Subcutaneous abdominal adipose tissue (tissue), 5 donors: Measurements from ENCODE around the gene MPO.

Experiments
- H3K27ac ChIP-seq: one replicate; pipeline ENCODE4 v1.7.0; 2013; ENCODE audit warnings: low read depth, mild to moderate bottlenecking, inconsistent platforms, low read length, moderate library complexity
- H3K27me3 ChIP-seq, 5 donors: one replicate each; pipeline ENCODE4 v1.7.0; 2013; ENCODE audit warnings: low read length in 5 of 5, inconsistent platforms in 1 of 5; ENCODE audit not compliant: control insufficient read depth in 5 of 5, insufficient read depth in 4 of 5
- H3K36me3 ChIP-seq, 5 donors: one replicate each; pipeline ENCODE4 v1.7.0; 2013; ENCODE audit warnings: low read length in 5 of 5; ENCODE audit not compliant: control insufficient read depth in 5 of 5, insufficient read depth in 5 of 5
- H3K4me1 ChIP-seq, 5 donors: one replicate each; pipeline ENCODE4 v1.7.0; 2013; ENCODE audit warnings: low read length in 5 of 5, mild to moderate bottlenecking in 3 of 5, moderate library complexity in 1 of 5; ENCODE audit not compliant: control insufficient read depth in 5 of 5, insufficient read depth in 5 of 5
- H3K4me3 ChIP-seq, 5 donors: one replicate each; pipeline ENCODE4 v1.7.0; 2013; ENCODE audit warnings: low read length in 5 of 5, low read depth in 1 of 5
- H3K9ac ChIP-seq, 5 donors: one replicate each; pipeline ENCODE4 v1.7.0; 2013; ENCODE audit warnings: low read length in 5 of 5, mild to moderate bottlenecking in 4 of 5, moderate library complexity in 3 of 5
- H3K9me3 ChIP-seq, 5 donors: one replicate each; pipeline ENCODE4 v1.7.0; 2013; ENCODE audit warnings: low read length in 5 of 5; ENCODE audit not compliant: control insufficient read depth in 5 of 5
- donor health status: healthy.
- donor health status: healthy.
- donor health status: healthy.
- donor health status: healthy.
- donor health status: healthy.

The MPO gene

GRCh38 chr17:58289869-58290268 is 9.1 kb upstream of the MPO start:
- no peak overlapping the region for H3K9ac ChIP-seq
- no peak overlapping the region for H3K4me3 ChIP-seq
- H3K27ac ChIP-seq: no peak overlapping the region
- H3K36me3 ChIP-seq: no peaks in the 10 kb centered on the region
- H3K27me3 ChIP-seq: peaks cover 0 to 9% (median 0%) of the 10 kb centered on the region in 5 donors
- no peaks in the 10 kb centered on the region for H3K9me3 ChIP-seq
- no peaks in the 10 kb centered on the region for H3K4me1 ChIP-seq

- no peaks in the 10 kb centered on the region for H3K4me1 ChIP-seq
- no peak overlapping the region for H3K4me3 ChIP-seq
- no peaks in the 10 kb centered on the region for H3K36me3 ChIP-seq
- H3K27me3 ChIP-seq: peaks cover 4 to 12% (median 8%) of the 10 kb centered on the region in 5 donors
- no peak overlapping the region for H3K27ac ChIP-seq
- no peaks in the 10 kb centered on the region for H3K9me3 ChIP-seq
- H3K9ac ChIP-seq: no peak overlapping the region
Measured at GRCh38 chr17:58285422-58285810, 4.7 kb upstream of the MPO start.

- H3K27me3 ChIP-seq: peaks cover 9 to 16% (median 14%) of the 10 kb centered on the region in 5 donors
- H3K9me3 ChIP-seq: no peaks in the 10 kb centered on the region
- H3K9ac ChIP-seq: no peak overlapping the region
- H3K4me3 ChIP-seq: no peak overlapping the region
- H3K27ac ChIP-seq: no peak overlapping the region
- H3K36me3 ChIP-seq: no peaks in the 10 kb centered on the region
- no peaks in the 10 kb centered on the region for H3K4me1 ChIP-seq
Measured at GRCh38 chr17:58284613-58285421, 4.1 kb upstream of the MPO start.

GRCh38 chr17:58283674-58284612 is 3.2 kb upstream of the MPO start:
- Histone ChIP-seq H3K27ac (no peak overlapping the region), H3K4me3 (no peak overlapping the region), H3K9ac (no peak overlapping the region), H3K4me1 (peaks cover 0 to 8% (median 6%) of the 10 kb centered on the region in 5 donors), H3K9me3 (no peaks in the 10 kb centered on the region), H3K36me3 (no peaks in the 10 kb centered on the region), H3K27me3 (peaks cover 15 to 24% (median 18%) of the 10 kb centered on the region in 5 donors)

GRCh38 chr17:58282442-58282841 is 1.7 kb upstream of the MPO start:
- Histone ChIP-seq H3K9me3 (no peaks in the 10 kb centered on the region), H3K4me3 (no peak overlapping the region), H3K9ac (no peak overlapping the region), H3K4me1 (peaks cover 0 to 13% (median 10%) of the 10 kb centered on the region in 5 donors), H3K27ac (no peak overlapping the region), H3K27me3 (peaks cover 19 to 34% (median 22%) of the 10 kb centered on the region in 5 donors), H3K36me3 (no peaks in the 10 kb centered on the region)

GRCh38 chr17:58281511-58282011 is 826 bp upstream of the MPO start:
- H3K27me3 ChIP-seq: peaks cover 19 to 34% (median 22%) of the 10 kb centered on the region in 5 donors

GRCh38 chr17:58279736-58280479 is 827 bp downstream of the MPO start:
- no peak overlapping the region for H3K9ac ChIP-seq
- peaks cover 19 to 36% (median 24%) of the 10 kb centered on the region in 5 donors for H3K27me3 ChIP-seq
- H3K36me3 ChIP-seq: no peaks in the 10 kb centered on the region
- H3K27ac ChIP-seq: no peak overlapping the region
- H3K4me1 ChIP-seq: peaks cover 0 to 13% (median 10%) of the 10 kb centered on the region in 5 donors
- H3K4me3 ChIP-seq: peak overlapping the region in 2 of 5 donors; percentile 11 to 42
- H3K9me3 ChIP-seq: no peaks in the 10 kb centered on the region

More at GRCh38 chr17:58281511-58282011, 826 bp upstream of the MPO start:
- Histone ChIP-seq H3K4me1 (peaks cover 0 to 13% (median 10%) of the 10 kb centered on the region in 5 donors), H3K4me3 (no peak overlapping the region), H3K9ac (no peak overlapping the region), H3K36me3 (no peaks in the 10 kb centered on the region), H3K9me3 (no peaks in the 10 kb centered on the region), H3K27ac (no peak overlapping the region)

GRCh38 chr17:58279016-58279711 is 1.6 kb downstream of the MPO start:
- Histone ChIP-seq H3K27ac (no peak overlapping the region), H3K4me3 (peak overlapping the region in 3 of 5 donors; percentile 22 to 42 (median 39)), H3K9ac (peak overlapping the region in 1 of 5 donors; percentile 30)

GRCh38 chr17:58278661-58279015 is 2.1 kb downstream of the MPO start:
- peak overlapping the region in 1 of 5 donors; percentile 30 for H3K9ac ChIP-seq
- H3K27ac ChIP-seq: no peak overlapping the region
- H3K4me3 ChIP-seq: peak overlapping the region in 3 of 5 donors; percentile 22 to 42 (median 39)
- no peaks in the 10 kb centered on the region for H3K36me3 ChIP-seq
- no peaks in the 10 kb centered on the region for H3K9me3 ChIP-seq
- H3K27me3 ChIP-seq: peaks cover 16 to 36% (median 22%) of the 10 kb centered on the region in 5 donors
- peaks cover 0 to 13% (median 10%) of the 10 kb centered on the region in 5 donors for H3K4me1 ChIP-seq

More at GRCh38 chr17:58279016-58279711, 1.6 kb downstream of the MPO start:
- Histone ChIP-seq H3K36me3 (no peaks in the 10 kb centered on the region), H3K9me3 (no peaks in the 10 kb centered on the region), H3K4me1 (peaks cover 0 to 13% (median 10%) of the 10 kb centered on the region in 5 donors), H3K27me3 (peaks cover 18 to 36% (median 22%) of the 10 kb centered on the region in 5 donors)
